ENCODE data around the gene OPA3.
A peak's percentile ranks its signal among the peaks of the same experiment; 100 is the strongest.

OPA3 gene

DNA sequence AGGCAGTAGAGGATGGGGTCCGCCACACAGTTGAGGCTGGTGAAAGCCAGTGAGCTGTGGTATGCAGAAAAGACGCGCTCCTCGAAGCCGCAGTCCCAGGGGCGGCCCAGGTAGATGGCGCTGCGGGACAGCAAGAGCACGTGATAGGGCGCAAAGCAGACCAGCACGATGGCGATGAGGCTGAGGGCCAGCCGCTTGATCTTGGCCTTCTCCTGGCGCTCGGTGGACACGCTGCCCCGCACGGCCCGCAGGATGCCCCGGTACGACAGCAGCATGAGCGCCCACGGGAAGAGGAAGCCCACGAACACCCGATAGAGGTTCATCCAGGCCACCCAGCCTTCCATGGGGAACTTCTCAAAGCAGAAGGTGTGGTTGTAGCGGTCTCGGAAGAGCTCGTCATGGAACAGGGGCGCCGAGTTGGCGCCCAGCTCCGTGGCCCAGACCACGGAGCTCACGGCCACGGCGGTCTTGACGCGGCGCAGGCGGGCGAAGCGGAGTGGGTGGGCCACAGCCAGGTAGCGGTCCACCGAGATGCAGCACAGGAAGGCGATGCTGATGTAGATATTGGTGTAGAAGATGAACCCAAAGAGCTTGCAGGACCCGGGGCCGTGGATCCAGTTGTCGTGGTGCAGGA is 6.5 kb upstream of the OPA3 start:
- Histone ChIP-seq H3K27me3 (replicated peaks in 2 of 5; ENCODE audit: control insufficient read depth in 4 of 5, insufficient read depth in 5 of 5, low read length in 4 of 5) (peaks cover 0 to 32% (median 2%) of the 10 kb centered on the region in 5 experiments), H3K36me3 (ENCODE audit: control insufficient read depth in 4 of 4, insufficient read depth in 4 of 4, low read length in 3 of 4) (no peaks in the 10 kb centered on the region), H3K4me3 (ENCODE audit: control insufficient read depth in 1 of 7, extremely low read depth in 1 of 7, insufficient read depth in 4 of 7, low read depth in 2 of 7, low read length in 6 of 7) (no peak overlapping the region), H3K27ac (ENCODE audit: insufficient read depth in 1 of 2, low read depth in 1 of 2, low read length in 2 of 2, poor library complexity in 1 of 2, severe bottlenecking in 2 of 2) (no peak overlapping the region), H3K9me3 (ENCODE audit: control extremely low read depth in 1 of 5, control insufficient read depth in 4 of 5, insufficient read depth in 2 of 5, low read depth in 1 of 5, low read length in 4 of 5) (no peaks in the 10 kb centered on the region), H3K4me1 (ENCODE audit: control extremely low read depth in 1 of 4, control insufficient read depth in 4 of 4, insufficient read depth in 4 of 4, low read length in 3 of 4) (peaks cover 0 to 3% (median 1%) of the 10 kb centered on the region in 4 experiments)
- ChIA-PET CTCF (interaction anchor here (0.6 to 2.6 kb wide), 5 partner anchors 12 to 88 kb away, joined by 3 to 21 read pairs (median 3); no protein-coding TSS in a partner anchor), POLR2A (no interaction called here)
- 44% methylated on average over 46 of the region's 48 CpGs for whole genome bisulfite sequencing (ENCODE audit: insufficient coverage)
- DNase-seq = peak; percentile 36 to 56 (median 48)

DNA sequence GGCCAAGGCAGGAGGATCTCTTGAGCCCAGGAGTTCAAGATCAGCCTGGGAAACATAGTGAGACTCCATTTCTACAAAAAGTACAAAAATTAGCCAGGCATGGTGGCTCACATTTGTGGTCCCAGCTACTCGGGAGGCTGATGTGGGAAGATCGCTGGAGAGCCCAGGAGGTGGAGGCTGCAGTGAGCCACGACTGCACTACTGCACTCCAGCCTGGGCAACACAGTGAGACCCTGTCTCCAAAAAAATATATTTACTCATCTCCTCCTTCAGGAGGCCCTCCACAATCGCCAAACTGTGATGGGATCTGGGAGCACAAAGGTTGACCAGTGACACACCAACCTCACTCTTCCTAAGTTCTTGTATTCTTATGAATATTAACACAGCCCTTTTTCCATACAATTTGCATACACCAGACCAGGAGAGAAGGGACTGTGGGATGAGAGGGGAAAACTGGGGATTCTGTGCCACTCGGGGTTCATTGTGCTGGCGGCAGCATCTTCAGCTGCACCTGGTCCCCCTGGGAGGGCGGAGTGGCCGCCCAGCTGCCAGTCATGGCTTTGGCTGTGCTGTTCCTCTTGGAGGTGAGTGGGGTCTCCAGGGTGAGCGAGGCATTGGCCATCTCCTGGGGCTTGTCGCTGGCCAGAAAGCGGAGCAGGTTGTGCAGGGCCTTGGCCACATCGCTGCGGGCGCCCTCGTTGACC is 5.8 kb upstream of the OPA3 start:
- DNase-seq = no peak
- CTCF ChIA-PET = interaction anchor here (0.6 to 2.6 kb wide), 3 partner anchors 12 to 52 kb away, joined by 3 to 21 read pairs (median 3); no protein-coding TSS in a partner anchor
- H3K36me3 ChIP-seq (ENCODE audit: control insufficient read depth in 4 of 4, insufficient read depth in 4 of 4, low read length in 3 of 4) = no peaks in the 10 kb centered on the region
- no peak overlapping the region for H3K4me3 ChIP-seq (ENCODE audit: control insufficient read depth in 1 of 7, extremely low read depth in 1 of 7, insufficient read depth in 4 of 7, low read depth in 2 of 7, low read length in 6 of 7)
- POLR2A ChIA-PET = no interaction called here
- no peaks in the 10 kb centered on the region for H3K9me3 ChIP-seq (ENCODE audit: control extremely low read depth in 1 of 5, control insufficient read depth in 4 of 5, insufficient read depth in 2 of 5, low read depth in 1 of 5, low read length in 4 of 5)
- H3K27ac ChIP-seq (ENCODE audit: insufficient read depth in 1 of 2, low read depth in 1 of 2, low read length in 2 of 2, poor library complexity in 1 of 2, severe bottlenecking in 2 of 2) = no peak overlapping the region
- peaks cover 0 to 3% (median 1%) of the 10 kb centered on the region in 4 experiments for H3K4me1 ChIP-seq (ENCODE audit: control extremely low read depth in 1 of 4, control insufficient read depth in 4 of 4, insufficient read depth in 4 of 4, low read length in 3 of 4)
- H3K27me3 ChIP-seq (replicated peaks in 2 of 5; ENCODE audit: control insufficient read depth in 4 of 5, insufficient read depth in 5 of 5, low read length in 4 of 5) = peaks cover 0 to 26% (median 0%) of the 10 kb centered on the region in 5 experiments
- WGBS (ENCODE audit: insufficient coverage) = 57% methylated on average over 12 of the region's 15 CpGs

DNA sequence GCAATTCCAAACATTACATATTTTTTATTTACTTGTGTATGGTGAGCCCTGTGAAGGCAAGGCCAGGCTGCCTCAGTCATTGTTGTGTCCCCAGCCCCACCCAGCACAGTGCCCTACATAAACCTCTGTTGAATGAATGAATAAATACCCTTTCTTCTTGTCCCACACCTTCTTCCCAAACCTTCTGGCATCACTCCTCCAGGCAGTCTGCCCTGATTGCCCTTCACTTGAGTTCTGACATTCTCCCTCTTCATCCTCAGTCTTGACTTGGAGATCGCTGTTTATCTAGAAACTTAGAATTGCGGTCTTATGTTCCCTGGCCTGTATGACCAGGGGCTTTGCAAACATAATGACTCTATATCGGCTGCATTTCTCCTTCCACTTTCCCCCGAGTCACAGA is 5.2 kb upstream of the OPA3 start:
- Histone ChIP-seq H3K27me3 (replicated peaks in 2 of 5; ENCODE audit: control insufficient read depth in 4 of 5, insufficient read depth in 5 of 5, low read length in 4 of 5) (peaks cover 0 to 24% (median 0%) of the 10 kb centered on the region in 5 experiments), H3K27ac (ENCODE audit: insufficient read depth in 1 of 2, low read depth in 1 of 2, low read length in 2 of 2, poor library complexity in 1 of 2, severe bottlenecking in 2 of 2) (no peak overlapping the region), H3K4me3 (ENCODE audit: control insufficient read depth in 1 of 7, extremely low read depth in 1 of 7, insufficient read depth in 4 of 7, low read depth in 2 of 7, low read length in 6 of 7) (no peak overlapping the region), H3K4me1 (ENCODE audit: control extremely low read depth in 1 of 4, control insufficient read depth in 4 of 4, insufficient read depth in 4 of 4, low read length in 3 of 4) (peaks cover 0 to 8% (median 6%) of the 10 kb centered on the region in 4 experiments), H3K9me3 (ENCODE audit: control extremely low read depth in 1 of 5, control insufficient read depth in 4 of 5, insufficient read depth in 2 of 5, low read depth in 1 of 5, low read length in 4 of 5) (no peaks in the 10 kb centered on the region), H3K36me3 (ENCODE audit: control insufficient read depth in 4 of 4, insufficient read depth in 4 of 4, low read length in 3 of 4) (no peaks in the 10 kb centered on the region)
- DNase-seq = no peak
- POLR2A ChIA-PET = no interaction called here
- WGBS (ENCODE audit: insufficient coverage) = 98% methylated on average over 3 of the region's 4 CpGs
- CTCF ChIA-PET = interaction anchor here (2.6 kb wide), 1 partner anchor 52 kb away, joined by 21 read pairs; no protein-coding TSS in a partner anchor

GRCh38 chr19:45587873-45588272 is 3.3 kb upstream of the OPA3 start:
- H3K36me3 ChIP-seq (ENCODE audit: control insufficient read depth in 4 of 4, insufficient read depth in 4 of 4, low read length in 3 of 4) = no peaks in the 10 kb centered on the region
- 94% methylated on average over 3 of the region's 4 CpGs for WGBS (ENCODE audit: insufficient coverage)
- DNase-seq = no peak
- CTCF ChIA-PET = interaction anchor here (0.7 to 1.1 kb wide), 2 partner anchors 315 to 537 kb away, joined by 3 read pairs; partner anchors contain the start of gene MYPOP
- peaks cover 0 to 24% (median 0%) of the 10 kb centered on the region in 5 experiments for H3K27me3 ChIP-seq (replicated peaks in 2 of 5; ENCODE audit: control insufficient read depth in 4 of 5, insufficient read depth in 5 of 5, low read length in 4 of 5)
- no peak overlapping the region for H3K4me3 ChIP-seq (ENCODE audit: control insufficient read depth in 1 of 7, extremely low read depth in 1 of 7, insufficient read depth in 4 of 7, low read depth in 2 of 7, low read length in 6 of 7)
- H3K9me3 ChIP-seq (ENCODE audit: control extremely low read depth in 1 of 5, control insufficient read depth in 4 of 5, insufficient read depth in 2 of 5, low read depth in 1 of 5, low read length in 4 of 5) = no peaks in the 10 kb centered on the region
- POLR2A ChIA-PET = no interaction called here
- peaks cover 0 to 14% (median 13%) of the 10 kb centered on the region in 4 experiments for H3K4me1 ChIP-seq (ENCODE audit: control extremely low read depth in 1 of 4, control insufficient read depth in 4 of 4, insufficient read depth in 4 of 4, low read length in 3 of 4)
- H3K27ac ChIP-seq (ENCODE audit: insufficient read depth in 1 of 2, low read depth in 1 of 2, low read length in 2 of 2, poor library complexity in 1 of 2, severe bottlenecking in 2 of 2) = no peak overlapping the region

DNA sequence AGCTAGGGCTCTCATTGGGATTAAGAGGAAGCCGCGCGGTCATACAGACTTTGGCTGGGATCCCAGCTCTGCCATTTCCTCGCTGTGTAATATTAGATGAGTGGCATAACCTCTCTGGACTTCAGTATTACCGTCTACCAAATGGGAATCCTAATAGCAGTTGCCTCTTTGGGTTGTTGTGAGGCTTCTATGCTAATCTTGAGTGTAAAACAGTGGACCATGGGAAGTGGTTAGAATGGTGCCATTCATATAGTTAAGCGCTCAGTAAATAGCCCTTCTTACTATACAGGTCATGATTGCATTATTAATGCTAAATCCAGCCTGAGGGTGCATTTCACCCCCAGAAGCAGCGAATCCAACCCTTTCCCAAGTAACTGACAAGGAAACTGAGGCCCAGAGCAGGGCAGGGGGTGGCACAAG is 566 bp upstream of the OPA3 start:
- Histone ChIP-seq H3K36me3 (ENCODE audit: control insufficient read depth in 4 of 4, insufficient read depth in 4 of 4, low read length in 3 of 4) (peaks cover 0 to 3% (median 1%) of the 10 kb centered on the region in 4 experiments), H3K9me3 (ENCODE audit: control extremely low read depth in 1 of 5, control insufficient read depth in 4 of 5, insufficient read depth in 2 of 5, low read depth in 1 of 5, low read length in 4 of 5) (no peaks in the 10 kb centered on the region), H3K27ac (ENCODE audit: insufficient read depth in 1 of 2, low read depth in 1 of 2, low read length in 2 of 2, poor library complexity in 1 of 2, severe bottlenecking in 2 of 2) (peak overlapping the region; percentile 92 to 96), H3K4me1 (ENCODE audit: control extremely low read depth in 1 of 4, control insufficient read depth in 4 of 4, insufficient read depth in 4 of 4, low read length in 3 of 4) (peaks cover 0 to 12% (median 11%) of the 10 kb centered on the region in 4 experiments), H3K27me3 (replicated peaks in 2 of 5; ENCODE audit: control insufficient read depth in 4 of 5, insufficient read depth in 5 of 5, low read length in 4 of 5) (peaks cover 0 to 4% (median 0%) of the 10 kb centered on the region in 5 experiments), H3K4me3 (ENCODE audit: control insufficient read depth in 1 of 7, extremely low read depth in 1 of 7, insufficient read depth in 4 of 7, low read depth in 2 of 7, low read length in 6 of 7) (peak overlapping the region; percentile 68 to 99 (median 92))
- DNase-seq = no peak
- WGBS (ENCODE audit: insufficient coverage) = 13% methylated on average over 6 of the region's 7 CpGs
- CTCF ChIA-PET = interaction anchor here (0.7 to 2.3 kb wide), 4 partner anchors 10 to 100 kb away, joined by 3 to 12 read pairs (median 4); no protein-coding TSS in a partner anchor
- POLR2A ChIA-PET = interaction anchor here (1.0 kb wide), 1 partner anchor 70 kb away, joined by 3 read pairs; no protein-coding TSS in a partner anchor

GRCh38 chr19:45581576-45581975 is 3.0 kb downstream of the OPA3 start:
- no peaks in the 10 kb centered on the region for H3K27me3 ChIP-seq (replicated peaks in 2 of 5; ENCODE audit: control insufficient read depth in 4 of 5, insufficient read depth in 5 of 5, low read length in 4 of 5)
- CTCF ChIA-PET = no interaction called here
- no peak overlapping the region for H3K4me3 ChIP-seq (ENCODE audit: control insufficient read depth in 1 of 7, extremely low read depth in 1 of 7, insufficient read depth in 4 of 7, low read depth in 2 of 7, low read length in 6 of 7)
- POLR2A ChIA-PET = no interaction called here
- no peak for DNase-seq
- H3K4me1 ChIP-seq (ENCODE audit: control extremely low read depth in 1 of 4, control insufficient read depth in 4 of 4, insufficient read depth in 4 of 4, low read length in 3 of 4) = peaks cover 0 to 12% (median 11%) of the 10 kb centered on the region in 4 experiments
- 95% methylated on average over 3 of the region's 7 CpGs for WGBS (ENCODE audit: insufficient coverage)
- H3K36me3 ChIP-seq (ENCODE audit: control insufficient read depth in 4 of 4, insufficient read depth in 4 of 4, low read length in 3 of 4) = peaks cover 0 to 3% (median 1%) of the 10 kb centered on the region in 4 experiments
- no peaks in the 10 kb centered on the region for H3K9me3 ChIP-seq (ENCODE audit: control extremely low read depth in 1 of 5, control insufficient read depth in 4 of 5, insufficient read depth in 2 of 5, low read depth in 1 of 5, low read length in 4 of 5)
- H3K27ac ChIP-seq (ENCODE audit: insufficient read depth in 1 of 2, low read depth in 1 of 2, low read length in 2 of 2, poor library complexity in 1 of 2, severe bottlenecking in 2 of 2) = no peak overlapping the region

GRCh38 chr19:45578861-45579260 is 5.7 kb downstream of the OPA3 start:
- H3K4me1 ChIP-seq (ENCODE audit: control extremely low read depth in 1 of 4, control insufficient read depth in 4 of 4, insufficient read depth in 4 of 4, low read length in 3 of 4) = peaks cover 0 to 5% (median 4%) of the 10 kb centered on the region in 4 experiments
- WGBS (ENCODE audit: insufficient coverage) = 98% methylated on average over 5 of the region's 5 CpGs
- ChIA-PET CTCF (no interaction called here), POLR2A (no interaction called here)
- no peak overlapping the region for H3K4me3 ChIP-seq (ENCODE audit: control insufficient read depth in 1 of 7, extremely low read depth in 1 of 7, insufficient read depth in 4 of 7, low read depth in 2 of 7, low read length in 6 of 7)
- H3K36me3 ChIP-seq (ENCODE audit: control insufficient read depth in 4 of 4, insufficient read depth in 4 of 4, low read length in 3 of 4) = peaks cover 0 to 3% (median 1%) of the 10 kb centered on the region in 4 experiments
- DNase-seq = no peak
- no peaks in the 10 kb centered on the region for H3K9me3 ChIP-seq (ENCODE audit: control extremely low read depth in 1 of 5, control insufficient read depth in 4 of 5, insufficient read depth in 2 of 5, low read depth in 1 of 5, low read length in 4 of 5)
- H3K27ac ChIP-seq (ENCODE audit: insufficient read depth in 1 of 2, low read depth in 1 of 2, low read length in 2 of 2, poor library complexity in 1 of 2, severe bottlenecking in 2 of 2) = no peak overlapping the region
- H3K27me3 ChIP-seq (replicated peaks in 2 of 5; ENCODE audit: control insufficient read depth in 4 of 5, insufficient read depth in 5 of 5, low read length in 4 of 5) = no peaks in the 10 kb centered on the region
